Astrocyte of the cerebellum (primary cell): ENCODE measurements around the gene HPGD.

Source experiments
- DNase-seq: peaks from one replicate; pipeline ENCODE4 v3.0.0-alpha.2; 2011; ENCODE audit warnings: low read depth
- H3K4me3 ChIP-seq: 2 replicates; pipeline ENCODE4 v1.5.1; 2011; ENCODE audit warnings: mild to moderate bottlenecking, low read depth, low read length, moderate library complexity
- in situ Hi-C: cut with HindIII; loops from 2 replicates; pipeline ENCODE4 v1.10.0; 2017; ENCODE audit warnings: low sequenced_read_pairs
- TF ChIP-seq, protein P1 (sequence below): IDR thresholded peaks from 2 replicates; pipeline ENCODE4 v1.5.1; 2012; ENCODE audit warnings: low read length, low read depth, moderate library complexity, mild to moderate bottlenecking; ENCODE audit errors: missing control alignments

Gene HPGD

GRCh38 chr4:174532445-174532844 is 10.2 kb upstream of the HPGD start:
- no peak for DNase-seq
- TF ChIP-seq, protein P1, sequence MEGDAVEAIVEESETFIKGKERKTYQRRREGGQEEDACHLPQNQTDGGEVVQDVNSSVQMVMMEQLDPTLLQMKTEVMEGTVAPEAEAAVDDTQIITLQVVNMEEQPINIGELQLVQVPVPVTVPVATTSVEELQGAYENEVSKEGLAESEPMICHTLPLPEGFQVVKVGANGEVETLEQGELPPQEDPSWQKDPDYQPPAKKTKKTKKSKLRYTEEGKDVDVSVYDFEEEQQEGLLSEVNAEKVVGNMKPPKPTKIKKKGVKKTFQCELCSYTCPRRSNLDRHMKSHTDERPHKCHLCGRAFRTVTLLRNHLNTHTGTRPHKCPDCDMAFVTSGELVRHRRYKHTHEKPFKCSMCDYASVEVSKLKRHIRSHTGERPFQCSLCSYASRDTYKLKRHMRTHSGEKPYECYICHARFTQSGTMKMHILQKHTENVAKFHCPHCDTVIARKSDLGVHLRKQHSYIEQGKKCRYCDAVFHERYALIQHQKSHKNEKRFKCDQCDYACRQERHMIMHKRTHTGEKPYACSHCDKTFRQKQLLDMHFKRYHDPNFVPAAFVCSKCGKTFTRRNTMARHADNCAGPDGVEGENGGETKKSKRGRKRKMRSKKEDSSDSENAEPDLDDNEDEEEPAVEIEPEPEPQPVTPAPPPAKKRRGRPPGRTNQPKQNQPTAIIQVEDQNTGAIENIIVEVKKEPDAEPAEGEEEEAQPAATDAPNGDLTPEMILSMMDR, result no peak
- in situ Hi-C loops, result no loop called here
- no peak overlapping the region for H3K4me3 ChIP-seq

DNA sequence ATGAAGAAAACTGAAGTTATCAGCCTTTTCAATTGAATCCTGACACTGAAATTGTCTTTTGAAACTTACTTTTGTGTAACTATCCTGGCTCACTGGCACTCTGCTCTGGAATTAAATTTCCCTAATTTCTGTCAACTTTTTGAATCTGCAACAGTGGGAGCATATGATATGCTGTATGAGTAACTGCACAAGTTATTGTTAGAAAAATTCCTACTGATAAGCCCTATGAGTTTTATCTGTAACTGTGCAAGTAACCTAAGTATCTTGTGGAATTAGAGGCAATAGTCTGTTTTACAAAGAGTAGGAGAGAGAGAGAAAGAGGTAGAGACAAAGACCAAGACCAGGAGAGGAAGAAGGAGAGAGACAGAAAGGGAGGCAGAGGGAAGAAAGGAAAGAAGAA is 9.2 kb upstream of the HPGD start:
- no peak overlapping the region for H3K4me3 ChIP-seq
- no peak for DNase-seq
- TF ChIP-seq, protein P1, result no peak
- in situ Hi-C loops, result no loop called here

DNA sequence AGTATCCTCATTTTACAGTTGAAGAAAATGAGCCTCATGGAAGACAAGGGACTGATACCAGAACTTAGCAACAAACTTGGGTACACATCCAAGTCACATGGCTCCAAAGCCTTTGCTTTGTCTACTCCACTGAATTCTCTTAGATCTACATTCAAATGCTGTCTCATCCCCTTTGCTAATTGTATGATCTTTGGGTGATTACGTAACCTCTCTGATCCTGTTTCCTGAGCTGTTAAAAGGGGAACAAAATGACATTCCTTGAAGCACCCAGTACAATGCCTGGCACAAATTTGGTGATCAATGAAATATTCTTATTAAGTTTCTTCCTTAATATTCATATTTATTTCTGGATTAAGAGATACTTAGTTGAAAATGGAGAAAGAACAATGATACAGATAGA is 5.9 kb upstream of the HPGD start:
- H3K4me3 ChIP-seq, result no peak overlapping the region
- TF ChIP-seq, protein P1, result no peak
- DNase-seq, result no peak
- in situ Hi-C loops, result no loop called here

- TF ChIP-seq, protein P1, result no peak
- H3K4me3 ChIP-seq, result no peak overlapping the region
- in situ Hi-C loops, result no loop called here
- DNase-seq, result no peak
Observed at GRCh38 chr4:174526731-174527130, 4.4 kb upstream of the HPGD start.

DNA sequence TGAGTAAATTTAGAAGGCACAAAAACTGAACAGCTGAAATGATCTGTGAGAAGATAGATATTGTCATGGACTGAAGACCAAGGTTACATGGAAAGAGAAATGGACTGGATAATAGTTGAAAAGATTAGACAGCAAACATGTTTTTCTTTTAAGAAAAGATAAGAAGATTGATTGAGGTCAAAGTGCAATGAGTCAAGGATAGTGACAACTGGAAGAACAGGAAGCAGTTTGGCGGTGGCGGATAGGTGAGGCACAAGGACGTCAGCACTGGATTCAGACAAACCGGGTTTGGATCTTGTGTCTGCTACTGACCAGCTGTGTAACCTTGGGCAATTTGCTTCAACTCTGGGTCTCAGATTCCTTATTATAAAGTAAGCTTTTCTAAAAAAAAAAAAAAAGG is 2.0 kb upstream of the HPGD start:
- in situ Hi-C loops, result no loop called here
- no peak overlapping the region for H3K4me3 ChIP-seq
- TF ChIP-seq, protein P1, result no peak
- DNase-seq, result no peak

GRCh38 chr4:174523025-174523693 is 871 bp upstream of the HPGD start:
- no peak for DNase-seq
- in situ Hi-C loops, result no loop called here
- peak overlapping the region; percentile 59 for H3K4me3 ChIP-seq
- TF ChIP-seq, protein P1, result no peak
